Adrenal gland (tissue), 12 donors: ENCODE measurements around the gene INSRR. TPM values are rescaled to one million over a fixed set of nuclear protein-coding genes. Genes with fewer than 3 reads are reported as not detected.

ENCODE experiments used
- DNase-seq, 7 donors: peaks; one replicate each; pipeline ENCODE4 v3.0.0-alpha.2; 2019 to 2020
- H3K27ac ChIP-seq, 5 donors: fragments of 200-600 bp; sonication (generic) in 4 of 5; 1 replicate in 3 of 5; 2 replicates in 2 of 5; pipeline versions ENCODE4 v1.5.1 to v1.8.0; 2016 to 2020; ENCODE audit warnings: mild to moderate bottlenecking in 1 of 5
- H3K27me3 ChIP-seq: fragments of 200-600 bp; 2 replicates; pipeline ENCODE4 v1.8.0; 2021
- H3K36me3 ChIP-seq, 2 donors: fragments of 200-600 bp; replicated peaks in 1 of 2; 1 replicate in 1 of 2; 2 replicates in 1 of 2; pipeline versions ENCODE4 v1.5.1 to v1.8.0; 2018 to 2022
- H3K4me1 ChIP-seq, 2 donors: fragments of 200-600 bp; replicated peaks in 1 of 2; 1 replicate in 1 of 2; 2 replicates in 1 of 2; pipeline versions ENCODE4 v1.5.1 to v1.8.0; 2018 to 2021
- H3K4me3 ChIP-seq, 4 donors: fragments of 200-600 bp; sonication (generic) in 3 of 4; one replicate each; pipeline ENCODE4 v1.5.1; 2016 to 2018
- H3K9me3 ChIP-seq, 3 donors: fragments of 200-600 bp; sonication (generic) in 1 of 3; replicated peaks in 1 of 3; 1 replicate in 2 of 3; 2 replicates in 1 of 3; pipeline versions ENCODE4 v1.5.1 to v1.8.0; 2016 to 2021
- POLR2A ChIP-seq, 2 donors: fragments of 450-650 bp; IDR thresholded peaks; one replicate each; pipeline ENCODE4 v1.6.1; 2017; ENCODE audit warnings: antibody characterized with exemption in 2 of 2, mild to moderate bottlenecking in 2 of 2, moderate library complexity in 1 of 2
- WGBS, 4 donors: extraction: QIAGEN DNeasy Blood & Tissue Kit in 2 of 4; methylation state at CpG; one replicate each; pipeline versions ENCODE4 v1.1.5 to v1.1.7; 2013 to 2017; 5-methylcytosine and 5-hydroxymethylcytosine counted together
- intact Hi-C, 2 donors: fragments of 100-400 bp; cut with DNase I; formaldehyde crosslinking; loops; one replicate each; pipeline versions ENCODE4 v1.14.1 to v1.15.0; 2022 to 2023
- polyA plus RNA-seq, 3 donors: library from polyadenylated mRNA; stranded (reverse); fragments of 200-250 nt in 2 of 3; fragments of 350-450 nt in 1 of 3; fragmentation: Illumina TruSeq in 1 of 3; extraction: RNeasy Lipid Tissue Mini Kit (QIAGEN cat#74804) in 1 of 3; gene quantifications; one replicate each; pipeline ENCODE4 v1.2.3, GENCODE V29; 2013 to 2014
- total RNA-seq, 9 donors: library from RNA; depleted of rRNA in 4 of 9; stranded (reverse); fragments of >200 nt in 4 of 9; fragments of 120-200 nt in 1 of 9; fragmentation: NEBNext Ultra II Directional in 1 of 9; extraction: Animal tissue kit (Norgen Biotek cat#: 25700) in 1 of 9; gene quantifications; one replicate each; pipeline versions ENCODE4 v1.1.0 to v1.2.4, GENCODE V29; 2013 to 2023
- TF ChIP-seq, protein P1 (sequence below), 6 experiments: fragments of 450-650 bp in 4 of 6; fragments of 200-600 bp in 2 of 6; sonication (generic) in 1 of 6; IDR thresholded peaks; 1 replicate in 5 of 6; 2 replicates in 1 of 6; pipeline versions ENCODE4 v1.5.1 to v1.8.0; 2016 to 2021; ENCODE audit warnings: antibody characterized with exemption in 6 of 6, mild to moderate bottlenecking in 2 of 6, moderate library complexity in 1 of 6
- donor health status: healthy with polysubstance abuse.
- donor health status: Bipolar disorder and iron deficiency.
- donor health status: DM: yes; HTN: yes; CAD: no.
- donor health status: DM: no; HTN: no; CAD: no.
- donor health status: DM: no; HTN: no; CAD: no.
- donor health status: DM: yes; HTN: yes; CAD: no.

The INSRR gene
- total and polyA plus RNA-seq, 12 donors: 0.04 to 8.7 (median 0.35) TPM; not detected in 2

DNA sequence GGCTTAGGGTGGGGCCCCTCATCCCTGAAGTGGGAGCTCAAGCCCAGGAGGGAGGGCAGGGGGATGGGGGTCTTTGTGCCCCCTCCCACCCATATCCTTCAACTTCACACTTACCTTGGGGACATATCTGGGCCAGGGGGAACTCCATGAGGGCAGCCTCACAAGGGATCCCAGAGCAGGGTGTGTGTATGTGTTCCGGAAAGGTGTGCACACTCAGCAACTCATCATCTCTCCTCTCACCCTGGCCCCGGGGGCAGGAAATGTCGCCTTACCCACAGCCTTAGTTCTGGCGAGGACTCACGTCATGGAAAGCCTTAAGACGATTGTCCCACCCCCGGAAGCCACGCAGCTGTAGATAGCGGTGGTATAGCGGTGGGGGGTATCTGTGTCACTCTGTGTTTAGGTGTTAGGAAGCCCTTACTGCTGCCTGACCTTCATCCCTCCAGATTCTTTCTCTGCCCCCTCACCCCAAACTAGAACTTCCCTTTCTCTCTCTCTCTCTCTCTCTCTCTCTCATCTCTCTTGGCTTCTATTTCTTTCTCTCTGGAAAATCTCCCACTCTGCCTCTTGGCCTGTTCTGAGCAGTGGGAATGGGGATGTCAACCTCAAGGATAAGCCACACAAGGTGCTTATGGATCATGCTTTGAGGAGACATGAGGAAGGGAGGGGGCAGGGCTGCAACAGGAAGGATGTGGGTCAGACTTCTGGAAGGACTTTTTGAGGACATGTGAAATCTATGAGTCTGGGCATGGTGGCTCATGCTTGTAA, 42.2 kb downstream of the INSRR start, which contains the start of gene SH2D2A:
Gene SH2D2A, minus strand, starts transcription at position 288 of the 768 bp plus-strand sequence. Its CDS starts 140 bp downstream, at position 148.
- TF ChIP-seq, protein P1, sequence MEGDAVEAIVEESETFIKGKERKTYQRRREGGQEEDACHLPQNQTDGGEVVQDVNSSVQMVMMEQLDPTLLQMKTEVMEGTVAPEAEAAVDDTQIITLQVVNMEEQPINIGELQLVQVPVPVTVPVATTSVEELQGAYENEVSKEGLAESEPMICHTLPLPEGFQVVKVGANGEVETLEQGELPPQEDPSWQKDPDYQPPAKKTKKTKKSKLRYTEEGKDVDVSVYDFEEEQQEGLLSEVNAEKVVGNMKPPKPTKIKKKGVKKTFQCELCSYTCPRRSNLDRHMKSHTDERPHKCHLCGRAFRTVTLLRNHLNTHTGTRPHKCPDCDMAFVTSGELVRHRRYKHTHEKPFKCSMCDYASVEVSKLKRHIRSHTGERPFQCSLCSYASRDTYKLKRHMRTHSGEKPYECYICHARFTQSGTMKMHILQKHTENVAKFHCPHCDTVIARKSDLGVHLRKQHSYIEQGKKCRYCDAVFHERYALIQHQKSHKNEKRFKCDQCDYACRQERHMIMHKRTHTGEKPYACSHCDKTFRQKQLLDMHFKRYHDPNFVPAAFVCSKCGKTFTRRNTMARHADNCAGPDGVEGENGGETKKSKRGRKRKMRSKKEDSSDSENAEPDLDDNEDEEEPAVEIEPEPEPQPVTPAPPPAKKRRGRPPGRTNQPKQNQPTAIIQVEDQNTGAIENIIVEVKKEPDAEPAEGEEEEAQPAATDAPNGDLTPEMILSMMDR (IDR thresholded peaks at IDR 0.05): no peak
- TF ChIP-seq POLR2A (IDR thresholded peaks at IDR 0.05): no peak
- H3K4me1 ChIP-seq: peaks cover 12 to 22% of the 10 kb centered on the region in 2 donors
- intact Hi-C loops: no loop called here
- DNase-seq: peak in 6 of 7 donors; percentile 34 to 82 (median 51)
- no peak within 1 kb of the TSS for H3K4me3 ChIP-seq
- H3K36me3 ChIP-seq: no peaks in the 10 kb centered on the region
- peak within 1 kb of the TSS in 3 of 5 donors; percentile 54 to 90 (median 81) for H3K27ac ChIP-seq
- no peaks in the 10 kb centered on the region for H3K9me3 ChIP-seq
- H3K27me3 ChIP-seq: no peaks in the 10 kb centered on the region
- 49 to 76% (median 56%) methylated on average over 9 to 10 of the region's 10 CpGs for WGBS, 4 donors

DNA sequence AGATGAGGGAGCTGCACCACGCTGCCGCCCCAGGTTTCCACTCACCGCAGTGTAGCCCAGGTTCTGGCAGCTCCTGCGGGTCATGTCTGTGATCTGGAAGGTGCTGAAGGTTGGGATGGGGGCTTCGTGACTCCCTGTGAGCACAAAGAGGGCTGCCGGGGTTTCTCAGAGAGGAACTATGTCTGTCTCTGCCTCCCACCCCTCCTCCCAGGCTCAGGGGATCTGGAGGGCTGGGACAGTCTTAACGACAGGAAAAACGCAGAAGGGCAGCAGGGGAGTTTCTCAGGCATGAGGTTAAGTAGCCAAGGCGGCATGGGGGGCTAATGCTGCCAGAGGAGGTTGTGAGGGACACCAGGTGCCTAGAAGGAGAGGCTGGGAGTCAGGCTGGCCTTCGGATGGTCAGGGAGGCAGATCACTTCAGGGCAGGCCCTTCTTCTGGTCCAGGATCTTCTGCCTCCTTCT, 42.9 kb downstream of the INSRR start:
- TF ChIP-seq, protein P1 (IDR thresholded peaks at IDR 0.05): no peak
- no peaks in the 10 kb centered on the region for H3K36me3 ChIP-seq
- no peaks in the 10 kb centered on the region for H3K27me3 ChIP-seq
- DNase-seq: no peak
- intact Hi-C loops: no loop called here
- peak overlapping the region in 3 of 5 donors; percentile 54 to 90 (median 81) for H3K27ac ChIP-seq
- no peak overlapping the region for H3K4me3 ChIP-seq
- WGBS, 4 donors: 64 to 83% (median 74%) methylated on average over 4 to 10 of the region's 10 CpGs
- peaks cover 12 to 22% of the 10 kb centered on the region in 2 donors for H3K4me1 ChIP-seq
- no peaks in the 10 kb centered on the region for H3K9me3 ChIP-seq

DNA sequence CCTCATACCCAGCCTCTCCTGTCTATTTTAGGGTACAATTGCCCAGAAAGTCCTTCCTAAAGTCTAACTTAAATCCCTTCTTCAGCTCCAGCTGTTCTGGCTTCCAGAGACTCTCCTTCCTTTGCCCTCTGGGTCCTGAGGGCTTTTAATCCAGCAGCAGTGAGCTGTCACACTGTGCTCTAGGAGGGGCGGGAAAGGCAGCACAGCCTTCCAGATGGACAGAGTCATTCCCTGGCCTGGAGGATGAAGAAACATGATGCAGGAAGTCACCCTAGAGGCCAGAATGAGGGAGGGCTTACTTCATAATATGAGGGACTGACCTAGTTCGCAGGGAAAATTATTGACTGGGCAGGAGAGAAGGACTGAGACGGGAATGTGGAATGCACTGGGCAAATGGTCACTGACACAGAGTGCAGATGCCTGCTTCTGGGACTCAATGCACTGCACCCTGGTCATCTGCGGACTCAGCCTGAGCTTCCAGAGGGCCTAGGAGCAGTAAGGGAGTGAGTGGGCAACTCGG, 43.5 kb downstream of the INSRR start:
- peak in 6 of 7 donors; percentile 30 to 85 (median 57) for DNase-seq
- intact Hi-C loops: no loop called here
- Histone ChIP-seq H3K4me3 (no peak overlapping the region), H3K4me1 (peaks cover 12 to 22% of the 10 kb centered on the region in 2 donors), H3K9me3 (no peaks in the 10 kb centered on the region), H3K36me3 (no peaks in the 10 kb centered on the region), H3K27ac (peak overlapping the region in 3 of 5 donors; percentile 29 to 90 (median 81)), H3K27me3 (no peaks in the 10 kb centered on the region)
- WGBS, 4 donors: 55 to 65% (median 61%) methylated on average over 5 of the region's 5 CpGs
- no peak for TF ChIP-seq POLR2A (IDR thresholded peaks at IDR 0.05)
- TF ChIP-seq, protein P1 (IDR thresholded peaks at IDR 0.05): peak in 1 of 6 experiments; percentile 12

DNA sequence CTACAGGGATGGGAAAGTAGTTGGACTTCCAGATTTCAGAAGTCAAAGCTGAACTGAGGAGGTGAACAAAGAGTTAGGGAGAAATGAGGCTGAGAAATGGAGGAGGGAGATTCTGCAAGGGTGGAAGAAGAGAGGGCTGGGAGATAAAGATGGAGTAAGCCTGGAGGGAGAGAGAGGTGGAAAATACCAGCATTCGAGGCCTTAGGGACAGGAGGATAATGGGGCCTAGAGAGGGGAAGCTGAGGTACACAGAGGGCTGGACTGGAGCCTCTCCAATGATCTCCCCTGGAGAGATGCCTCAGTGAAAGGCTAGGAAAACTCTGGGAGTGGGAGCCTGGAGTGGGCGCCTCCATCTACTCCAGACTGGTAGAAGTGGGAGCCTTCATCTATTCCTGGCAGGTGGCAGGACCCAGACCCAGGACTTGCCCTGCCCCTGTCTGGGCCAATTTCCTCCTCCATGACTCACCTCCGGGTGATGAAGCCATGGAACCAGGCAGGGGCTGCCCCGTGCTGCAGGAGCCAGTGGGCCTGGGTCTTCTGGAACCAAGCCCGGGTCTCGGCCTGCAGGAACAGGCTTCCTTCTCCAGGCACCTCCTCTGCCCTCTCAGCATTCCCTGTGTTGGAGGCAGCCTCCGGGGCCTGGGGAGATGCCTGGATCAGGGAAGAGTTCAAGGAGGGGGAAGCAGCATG, 44.2 kb downstream of the INSRR start:
- intact Hi-C loops: no loop called here
- DNase-seq: no peak
- H3K36me3 ChIP-seq: no peaks in the 10 kb centered on the region
- peaks cover 12 to 22% of the 10 kb centered on the region in 2 donors for H3K4me1 ChIP-seq
- no peaks in the 10 kb centered on the region for H3K27me3 ChIP-seq
- no peak overlapping the region for H3K4me3 ChIP-seq
- WGBS, 4 donors: 60 to 90% (median 80%) methylated on average over 3 to 7 of the region's 7 CpGs
- peak overlapping the region in 3 of 5 donors; percentile 29 to 82 (median 81) for H3K27ac ChIP-seq
- H3K9me3 ChIP-seq: no peaks in the 10 kb centered on the region
- TF ChIP-seq, protein P1 (IDR thresholded peaks at IDR 0.05): no peak
- no peak for TF ChIP-seq POLR2A (IDR thresholded peaks at IDR 0.05)
